Measurements from ENCODE around the gene ETV4.

Gene ETV4

DNA sequence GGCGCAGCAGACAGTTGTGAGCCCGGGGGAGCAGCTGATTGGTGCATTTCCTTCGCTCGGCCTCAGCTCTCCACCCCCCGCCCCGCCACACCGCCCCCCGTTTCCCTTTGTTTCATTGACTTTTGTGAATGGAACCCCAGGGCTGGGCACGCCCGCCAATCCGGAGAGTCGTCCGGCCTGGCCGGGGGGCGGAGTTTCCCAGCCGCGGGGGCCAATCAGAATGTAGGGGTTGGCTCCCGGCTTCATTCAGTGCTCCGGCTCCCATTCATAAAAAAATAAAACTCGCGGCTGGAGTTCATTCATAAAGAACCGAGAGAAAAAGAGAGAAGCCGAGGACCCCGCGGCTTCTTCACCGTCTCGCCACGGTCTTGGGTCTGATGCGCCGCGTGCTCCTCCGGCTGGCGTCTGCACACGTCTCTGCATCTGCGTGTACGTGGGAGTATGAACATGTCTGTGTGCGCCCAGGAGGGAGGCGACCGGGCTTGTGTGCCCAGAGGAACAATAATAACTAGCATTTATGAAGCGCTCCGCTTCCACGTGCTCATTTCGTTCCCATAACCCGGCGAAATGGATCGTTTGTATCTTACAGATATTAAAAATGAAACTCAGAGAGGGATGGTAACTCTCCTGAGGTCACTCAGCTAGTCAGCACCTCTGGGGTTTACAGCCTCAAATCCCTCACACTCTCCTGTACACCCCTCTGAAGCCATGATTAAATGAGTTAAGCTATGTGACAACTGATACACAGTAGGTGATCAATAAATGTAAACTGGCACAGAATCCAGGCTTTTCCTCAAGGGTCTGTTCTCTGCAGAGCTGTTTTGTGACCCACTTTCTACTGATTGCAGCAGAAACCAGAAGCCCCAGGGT lies at the start of gene ETV4:
ETV4 (minus strand) TSS at position 22 of the 870 bp plus-strand sequence. CDS start 723 bp downstream, outside the sequence.
- TF ChIP-seq, protein P1, sequence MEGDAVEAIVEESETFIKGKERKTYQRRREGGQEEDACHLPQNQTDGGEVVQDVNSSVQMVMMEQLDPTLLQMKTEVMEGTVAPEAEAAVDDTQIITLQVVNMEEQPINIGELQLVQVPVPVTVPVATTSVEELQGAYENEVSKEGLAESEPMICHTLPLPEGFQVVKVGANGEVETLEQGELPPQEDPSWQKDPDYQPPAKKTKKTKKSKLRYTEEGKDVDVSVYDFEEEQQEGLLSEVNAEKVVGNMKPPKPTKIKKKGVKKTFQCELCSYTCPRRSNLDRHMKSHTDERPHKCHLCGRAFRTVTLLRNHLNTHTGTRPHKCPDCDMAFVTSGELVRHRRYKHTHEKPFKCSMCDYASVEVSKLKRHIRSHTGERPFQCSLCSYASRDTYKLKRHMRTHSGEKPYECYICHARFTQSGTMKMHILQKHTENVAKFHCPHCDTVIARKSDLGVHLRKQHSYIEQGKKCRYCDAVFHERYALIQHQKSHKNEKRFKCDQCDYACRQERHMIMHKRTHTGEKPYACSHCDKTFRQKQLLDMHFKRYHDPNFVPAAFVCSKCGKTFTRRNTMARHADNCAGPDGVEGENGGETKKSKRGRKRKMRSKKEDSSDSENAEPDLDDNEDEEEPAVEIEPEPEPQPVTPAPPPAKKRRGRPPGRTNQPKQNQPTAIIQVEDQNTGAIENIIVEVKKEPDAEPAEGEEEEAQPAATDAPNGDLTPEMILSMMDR (IDR thresholded peaks at IDR 0.05): no peak
- H3K27me3 ChIP-seq: peaks cover 0 to 25% of the 10 kb centered on the region in 2 donors

DNA sequence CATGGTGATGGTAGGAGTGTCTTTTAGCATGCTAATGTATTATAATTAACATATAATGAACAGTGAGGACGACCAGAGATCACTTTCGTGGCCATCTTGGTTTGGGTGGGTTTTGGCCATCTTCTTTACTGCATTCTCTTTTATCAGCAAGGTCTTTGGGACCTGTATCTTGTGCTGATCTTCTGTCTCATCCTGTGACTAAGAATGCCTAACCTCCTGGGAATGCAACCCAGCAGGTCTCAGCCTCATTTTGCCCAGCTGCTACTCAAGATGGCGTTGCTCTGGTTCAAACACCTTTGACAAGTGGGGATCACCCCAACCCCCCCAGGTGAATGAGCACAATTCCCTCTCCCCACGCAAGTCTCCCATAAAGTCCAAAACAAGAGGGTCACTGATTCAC lies 49.3 kb upstream of the ETV4 start:
- DNase-seq: no peak
- H3K27ac ChIP-seq: no peak overlapping the region
- no peaks in the 10 kb centered on the region for H3K9me3 ChIP-seq
- H3K36me3 ChIP-seq: no peaks in the 10 kb centered on the region
- intact Hi-C loops (cut with DNase I; ENCODE audit: low total_unique reads): no loop called here
- no peaks in the 10 kb centered on the region for H3K27me3 ChIP-seq
- peaks cover 0 to 36% (median 20%) of the 10 kb centered on the region in 4 donors for H3K4me1 ChIP-seq
- H3K4me3 ChIP-seq: no peak overlapping the region
- TF ChIP-seq, protein P1 (IDR thresholded peaks at IDR 0.05): no peak

More for the DNA sequence above, at the start of gene ETV4:
- Histone ChIP-seq H3K9me3 (no peaks in the 10 kb centered on the region), H3K36me3 (no peaks in the 10 kb centered on the region), H3K4me3 (peak within 1 kb of the TSS; percentile 49 to 63), H3K27ac (no peak within 1 kb of the TSS), H3K4me1 (peaks cover 0 to 32% (median 21%) of the 10 kb centered on the region in 4 donors)
- peak; percentile 88 to 91 for DNase-seq
- intact Hi-C loops (cut with DNase I; ENCODE audit: low total_unique reads): no loop called here

DNA sequence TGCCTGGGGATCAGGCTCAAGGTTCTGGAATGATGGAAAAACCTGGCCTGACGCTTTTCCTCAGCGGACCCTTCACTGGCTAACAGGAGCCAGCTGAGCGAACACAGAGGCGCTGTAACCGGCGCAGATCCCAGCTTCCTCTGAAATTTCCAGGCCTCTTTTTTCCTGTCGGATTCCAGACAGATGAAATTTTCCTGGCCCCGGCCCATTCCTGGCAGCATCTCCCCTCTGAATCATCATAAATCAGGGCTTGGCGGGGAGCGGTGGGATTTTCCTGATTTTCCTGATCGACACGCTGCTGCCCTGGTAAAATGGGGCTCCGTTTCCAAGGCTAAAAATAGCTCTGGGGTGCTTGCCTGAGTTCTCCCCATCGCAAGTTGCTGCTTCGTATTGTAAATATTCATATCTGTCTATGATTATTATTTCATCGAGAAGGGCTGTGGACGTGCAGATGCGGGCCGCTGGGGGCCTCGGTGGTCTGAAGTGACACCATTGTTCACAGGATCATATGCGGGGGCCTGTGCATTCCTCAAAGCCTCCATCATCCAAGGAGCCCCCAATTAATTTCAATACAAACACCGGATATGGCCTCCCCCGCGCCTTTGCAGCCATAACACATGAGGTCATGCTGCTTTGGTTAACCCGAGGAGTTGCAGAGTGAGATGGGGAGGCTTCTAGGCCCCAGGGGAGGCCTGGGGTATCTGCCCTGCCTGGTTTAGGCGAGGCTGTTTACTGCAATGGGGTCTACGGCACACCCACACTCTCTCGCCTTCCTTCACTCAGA lies 45.8 kb upstream of the ETV4 start:
- peak overlapping the region; percentile 11 to 20 for H3K4me3 ChIP-seq
- H3K36me3 ChIP-seq: no peaks in the 10 kb centered on the region
- intact Hi-C loops (cut with DNase I; ENCODE audit: low total_unique reads): no loop called here
- H3K4me1 ChIP-seq: peaks cover 0 to 22% (median 17%) of the 10 kb centered on the region in 4 donors
- peak overlapping the region; percentile 66 to 73 for H3K27ac ChIP-seq
- H3K9me3 ChIP-seq: no peaks in the 10 kb centered on the region
- DNase-seq: peak; percentile 77 to 86
- no peaks in the 10 kb centered on the region for H3K27me3 ChIP-seq
- TF ChIP-seq, protein P1 (IDR thresholded peaks at IDR 0.05): no peak

DNA sequence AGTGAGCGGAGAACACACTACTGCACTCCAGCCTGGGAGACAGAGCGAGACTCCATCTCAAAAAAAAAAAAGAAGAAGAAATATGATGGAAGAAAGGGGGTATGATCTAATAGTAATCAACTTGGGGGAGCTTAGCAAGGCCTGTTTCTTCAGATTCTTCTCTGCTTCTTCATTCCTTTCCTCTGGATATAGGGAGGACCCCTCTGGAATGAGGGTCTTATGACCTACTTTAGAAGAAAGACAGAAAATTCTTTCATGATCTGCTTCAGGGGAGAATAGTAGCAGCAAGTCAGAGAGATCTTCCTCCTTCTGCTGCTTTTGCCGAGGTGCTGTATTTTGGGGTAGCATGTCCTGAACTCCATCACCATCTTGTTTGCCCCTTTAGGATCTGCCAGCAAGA lies 44.9 kb upstream of the ETV4 start:
- no peaks in the 10 kb centered on the region for H3K27me3 ChIP-seq
- no peaks in the 10 kb centered on the region for H3K36me3 ChIP-seq
- no peak overlapping the region for H3K4me3 ChIP-seq
- peak overlapping the region; percentile 66 to 73 for H3K27ac ChIP-seq
- H3K4me1 ChIP-seq: peaks cover 0 to 22% (median 17%) of the 10 kb centered on the region in 4 donors
- DNase-seq: no peak
- no peaks in the 10 kb centered on the region for H3K9me3 ChIP-seq
- TF ChIP-seq, protein P1 (IDR thresholded peaks at IDR 0.05): no peak
- intact Hi-C loops (cut with DNase I; ENCODE audit: low total_unique reads): no loop called here

DNA sequence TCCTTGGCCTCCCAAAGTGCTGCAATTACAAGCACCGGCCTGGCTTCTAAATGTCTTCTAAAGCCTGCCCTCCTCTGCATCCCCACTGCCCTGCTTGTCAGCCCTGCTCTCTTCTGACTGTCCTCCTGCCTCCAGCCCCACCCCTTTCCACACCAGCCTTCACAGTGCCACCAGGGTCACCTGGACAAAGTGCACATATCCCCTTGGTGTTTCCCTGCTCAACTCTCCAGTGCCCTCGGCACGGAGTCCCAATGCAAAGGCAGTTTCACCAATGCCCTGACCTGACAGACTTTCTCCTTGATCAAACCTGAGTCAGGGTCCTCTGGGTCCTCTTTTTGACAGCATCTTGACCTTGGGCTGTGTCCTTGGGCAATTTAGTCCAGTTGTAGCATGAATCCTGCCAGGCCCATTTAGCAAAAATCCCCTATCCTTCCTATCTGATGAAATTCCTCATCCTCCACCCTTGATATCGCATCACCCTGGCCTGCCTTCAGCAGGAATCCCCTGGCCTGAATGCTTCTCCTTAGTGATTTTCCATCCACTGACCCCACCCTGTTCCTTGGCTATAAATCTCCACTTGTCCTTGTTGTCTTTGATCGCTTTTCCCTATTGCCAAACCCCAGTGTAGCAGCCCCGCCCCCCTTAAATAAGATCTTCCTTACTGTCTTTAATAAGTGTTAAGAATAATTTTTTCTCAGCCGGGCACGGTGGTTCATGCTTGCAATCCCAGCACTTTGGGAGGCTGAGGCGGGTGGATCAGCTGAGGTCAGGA lies 42.7 kb upstream of the ETV4 start:
- Histone ChIP-seq H3K4me3 (no peak overlapping the region), H3K27ac (no peak overlapping the region), H3K9me3 (no peaks in the 10 kb centered on the region), H3K36me3 (no peaks in the 10 kb centered on the region), H3K4me1 (peaks cover 0 to 22% (median 17%) of the 10 kb centered on the region in 4 donors), H3K27me3 (no peaks in the 10 kb centered on the region)
- no peak for DNase-seq
- intact Hi-C loops (cut with DNase I; ENCODE audit: low total_unique reads): no loop called here
- TF ChIP-seq, protein P1 (IDR thresholded peaks at IDR 0.05): no peak
